H1 (cell line): Measurements from ENCODE around the gene OR1L8. TPM values are rescaled to one million over a fixed set of nuclear protein-coding genes. Genes with fewer than 3 reads are reported as not detected.

ENCODE experiments used
- CTCF ChIA-PET: fragments of 300-600 bp; sonication (Branson Sonifier 250); formaldehyde crosslinking; loops from one replicate; lab custom pipeline; 2021; ENCODE audit not compliant: partially characterized antibody; lab: Charles Lee
- POLR2A ChIA-PET: fragments of 300-600 bp; sonication (Branson Sonifier 250); formaldehyde crosslinking; loops from one replicate; lab custom pipeline; 2021; ENCODE audit warnings: inconsistent platforms; ENCODE audit not compliant: partially characterized antibody; lab: Charles Lee
- DNase-seq, 2 experiments: peaks; one replicate each; pipeline versions ENCODE4 v3.0.0 to v3.0.0-alpha.2; 2010 to 2022; ENCODE audit warnings: low spot score in 2 of 2, low read depth in 1 of 2, mixed read lengths in 1 of 2
- FAIRE-seq: peaks from 2 replicates; lab custom pipeline; 2011; peaks lifted over from hg19 to GRCh38; lab: Jason Lieb, UNC
- H2AFZ ChIP-seq: 2 replicates; pipeline ENCODE4 v1.8.1; 2012; ENCODE audit warnings: low read length, inconsistent platforms
- H2AK5ac ChIP-seq: 2 replicates; pipeline ENCODE4 v1.6.1; 2013; ENCODE audit warnings: low read depth, low read length
- H2BK120ac ChIP-seq: replicated peaks from 2 replicates; pipeline ENCODE3; 2013; ENCODE audit warnings: low read depth, low read length, inconsistent platforms
- H2BK12ac ChIP-seq: 2 replicates; pipeline ENCODE4 v1.6.1; 2013; ENCODE audit warnings: low read depth, low read length
- H2BK15ac ChIP-seq: 2 replicates; pipeline ENCODE4 v1.6.1; 2013; ENCODE audit warnings: low read length
- H2BK20ac ChIP-seq: 2 replicates; pipeline ENCODE4 v1.6.1; 2013; ENCODE audit warnings: low read length
- H2BK5ac ChIP-seq: 2 replicates; pipeline ENCODE4 v1.6.1; 2013; ENCODE audit warnings: low read depth, low read length
- H3K14ac ChIP-seq: 2 replicates; pipeline ENCODE4 v1.6.1; 2013; ENCODE audit warnings: inconsistent platforms; ENCODE audit not compliant: insufficient read length
- H3K18ac ChIP-seq: 2 replicates; pipeline ENCODE4 v1.6.1; 2013; ENCODE audit warnings: low read length; ENCODE audit errors: extremely low read depth
- H3K23ac ChIP-seq: 2 replicates; pipeline ENCODE4 v1.6.1; 2013; ENCODE audit warnings: inconsistent platforms; ENCODE audit not compliant: insufficient read length
- H3K23me2 ChIP-seq: 2 replicates; pipeline ENCODE4 v1.6.1; 2013; ENCODE audit warnings: low read depth, low read length
- H3K27ac ChIP-seq: 2 replicates; pipeline ENCODE4 v1.6.1; 2011; ENCODE audit warnings: low read depth, low read length, inconsistent platforms
- H3K27me3 ChIP-seq, 4 experiments: replicated peaks in 1 of 4; 1 replicate in 1 of 4; 2 replicates in 3 of 4; pipeline versions ENCODE4 v1.6.1 to v1.8.1; 2011 to 2013; ENCODE audit warnings: low read length in 3 of 4, mild to moderate bottlenecking in 3 of 4, inconsistent platforms in 2 of 4, mixed read lengths in 2 of 4, moderate library complexity in 1 of 4; ENCODE audit not compliant: control insufficient read depth in 3 of 4, insufficient read depth in 3 of 4; ENCODE audit errors: extremely low read depth in 1 of 4
- H3K36me3 ChIP-seq, 4 experiments: 2 replicates each; pipeline versions ENCODE4 v1.6.1 to v1.8.1; 2011 to 2013; ENCODE audit warnings: mild to moderate bottlenecking in 4 of 4, low read length in 3 of 4, moderate library complexity in 2 of 4, control low read depth in 1 of 4, inconsistent platforms in 1 of 4; ENCODE audit not compliant: insufficient read depth in 4 of 4, control insufficient read depth in 2 of 4
- H3K4ac ChIP-seq: replicated peaks from 2 replicates; pipeline ENCODE3; 2013; ENCODE audit warnings: low read length, low read depth, mixed read lengths, inconsistent platforms; ENCODE audit not compliant: insufficient read length
- H3K4me1 ChIP-seq, 4 experiments: replicated peaks in 1 of 4; 1 replicate in 1 of 4; 2 replicates in 3 of 4; pipeline versions ENCODE4 v1.6.1 to v1.8.1; 2011 to 2013; ENCODE audit warnings: low read length in 3 of 4, inconsistent platforms in 2 of 4, mixed read lengths in 1 of 4; ENCODE audit not compliant: insufficient read depth in 4 of 4, control insufficient read depth in 3 of 4
- H3K4me2 ChIP-seq, 2 experiments: 2 replicates each; pipeline versions ENCODE4 v1.6.1 to v1.8.1; 2011 to 2013; ENCODE audit warnings: low read depth in 2 of 2, low read length in 2 of 2, control low read depth in 1 of 2, inconsistent platforms in 1 of 2, mild to moderate bottlenecking in 1 of 2; ENCODE audit not compliant: insufficient read depth in 1 of 2
- H3K4me3 ChIP-seq, 4 experiments: fragments of 200-600, 300-600 bp in 1 of 4; sonication (generic), shearing (Covaris generic), sonication (Bioruptor Twin) in 1 of 4; 2 replicates each; pipeline versions ENCODE4 v1.5.1 to v1.8.1; 2011 to 2016; ENCODE audit warnings: low read length in 4 of 4, low read depth in 3 of 4, control low read depth in 2 of 4, inconsistent platforms in 2 of 4, mild to moderate bottlenecking in 2 of 4, mixed read lengths in 1 of 4, moderate library complexity in 1 of 4; ENCODE audit not compliant: insufficient read depth in 2 of 4; ENCODE audit errors: extremely low read depth in 1 of 4
- H3K56ac ChIP-seq: replicated peaks from 2 replicates; pipeline ENCODE3; 2013; ENCODE audit warnings: low read depth, mild to moderate bottlenecking, mixed read lengths, low read length, inconsistent platforms; ENCODE audit not compliant: insufficient read length
- H3K79me1 ChIP-seq: 2 replicates; pipeline ENCODE4 v1.6.1; 2013; ENCODE audit warnings: low read depth, low read length, control low read depth
- H3K79me2 ChIP-seq, 2 experiments: 2 replicates each; pipeline versions ENCODE4 v1.6.1 to v1.8.1; 2012 to 2013; ENCODE audit warnings: low read length in 2 of 2, mild to moderate bottlenecking in 2 of 2, inconsistent platforms in 1 of 2; ENCODE audit not compliant: insufficient read depth in 2 of 2, control insufficient read depth in 1 of 2
- H3K9ac ChIP-seq, 4 experiments: replicated peaks in 1 of 4; 1 replicate in 1 of 4; 2 replicates in 3 of 4; pipeline versions ENCODE4 v1.6.1 to v1.8.1; 2011 to 2013; ENCODE audit warnings: low read depth in 3 of 4, low read length in 3 of 4, control low read depth in 2 of 4, mild to moderate bottlenecking in 2 of 4, moderate library complexity in 2 of 4, inconsistent platforms in 1 of 4; ENCODE audit errors: extremely low read depth in 1 of 4
- H3K9me3 ChIP-seq, 2 experiments: 2 replicates each; pipeline versions ENCODE4 v1.6.1 to v1.8.1; 2012 to 2013; ENCODE audit warnings: mild to moderate bottlenecking in 2 of 2, moderate library complexity in 2 of 2, control low read depth in 1 of 2, inconsistent platforms in 1 of 2, low read depth in 1 of 2, low read length in 1 of 2, mixed read lengths in 1 of 2; ENCODE audit not compliant: insufficient read depth in 2 of 2
- H4K20me1 ChIP-seq, 2 experiments: replicated peaks in 1 of 2; 2 replicates each; pipeline versions ENCODE3 to v1.8.1; 2011 to 2013; ENCODE audit warnings: inconsistent platforms in 2 of 2, low read length in 2 of 2, mild to moderate bottlenecking in 1 of 2; ENCODE audit not compliant: insufficient read depth in 2 of 2, control insufficient read depth in 1 of 2
- H4K5ac ChIP-seq: 2 replicates; pipeline ENCODE4 v1.6.1; 2013; ENCODE audit warnings: low read length, low read depth, mixed read lengths, inconsistent platforms; ENCODE audit not compliant: insufficient read length
- H4K8ac ChIP-seq: 2 replicates; pipeline ENCODE4 v1.8.0; 2013; ENCODE audit warnings: mild to moderate bottlenecking, moderate library complexity, low read length, inconsistent platforms; ENCODE audit not compliant: insufficient read depth; ENCODE audit errors: extremely low read depth
- H4K91ac ChIP-seq: replicated peaks from 2 replicates; pipeline ENCODE3; 2013; ENCODE audit warnings: low read length, mixed read lengths, inconsistent platforms; ENCODE audit not compliant: insufficient read length
- EGR1 ChIP-seq: IDR thresholded peaks from 2 replicates; pipeline ENCODE4 v1.6.1; 2011; ENCODE audit warnings: low read depth, low read length, borderline replicate concordance
- WGBS, 2 experiments: shearing (Covaris generic) in 1 of 2; methylation state at CpG; one replicate each; pipeline versions ENCODE4 v1.1.6 to v1.1.7; 2013 to 2015; ENCODE audit warnings: low lambda C conversion rate in 2 of 2, mixed read lengths in 2 of 2, inconsistent platforms in 1 of 2, low coverage in 1 of 2, missing lambda C conversion rate in 1 of 2; ENCODE audit not compliant: insufficient replicate concordance in 2 of 2, insufficient coverage in 1 of 2, insufficient read length in 1 of 2; ENCODE audit errors: extremely low coverage in 1 of 2, missing lambda C conversion rate in 1 of 2; 5-methylcytosine and 5-hydroxymethylcytosine counted together
- polyA plus RNA-seq, 7 experiments: library from polyadenylated mRNA; depleted of rRNA in 3 of 7; stranded (reverse) in 5 of 7; unstranded in 2 of 7; fragments of >200 nt in 5 of 7; fragments of 200-250 nt in 2 of 7; gene quantifications; 1 replicate in 5 of 7; 2 replicates in 1 of 7; 4 replicates in 1 of 7; pipeline versions ENCODE4 v1.2.1 to v1.2.3, GENCODE V29; 2011 to 2013; ENCODE audit warnings: missing spikeins in 2 of 7, mixed read lengths in 2 of 7
- total RNA-seq: library from RNA; stranded (reverse); fragmentation: NEBNext Ultra II Directional; extraction: Animal tissue kit (Norgen Biotek cat#: 25700); gene quantifications from 2 replicates; pipeline ENCODE4 v1.2.1, GENCODE V29; 2021

OR1L8 gene
- total and polyA plus RNA-seq, 2 of the 8 experiments (the other 6 are each of a cell fraction or from before 2014, with no cell fraction given): not detected

DNA sequence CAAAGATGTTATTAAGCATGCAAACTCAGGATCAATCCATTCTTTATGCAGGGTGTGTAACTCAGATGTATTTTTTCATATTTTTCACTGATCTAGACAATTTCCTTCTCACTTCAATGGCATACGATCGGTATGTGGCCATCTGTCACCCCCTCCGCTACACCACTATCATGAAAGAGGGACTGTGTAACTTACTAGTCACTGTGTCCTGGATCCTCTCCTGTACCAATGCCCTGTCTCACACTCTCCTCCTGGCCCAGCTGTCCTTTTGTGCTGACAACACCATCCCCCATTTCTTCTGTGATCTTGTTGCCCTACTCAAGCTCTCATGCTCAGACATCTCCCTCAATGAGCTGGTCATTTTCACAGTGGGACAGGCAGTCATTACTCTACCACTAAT lies 63.8 kb downstream of the OR1L8 start:
- H3K23me2 ChIP-seq: no peaks in the 10 kb centered on the region; the same call in 1 of the 2 replicates
- no peaks in the 10 kb centered on the region for H3K79me1 ChIP-seq
- H4K91ac ChIP-seq: no peak overlapping the region
- H4K8ac ChIP-seq: no peak overlapping the region
- no peak overlapping the region for H3K56ac ChIP-seq
- no peak overlapping the region for H3K4me2 ChIP-seq
- ChIA-PET POLR2A (no interaction called here), CTCF (no interaction called here)
- H2BK12ac ChIP-seq: no peak overlapping the region
- no peaks in the 10 kb centered on the region for H4K20me1 ChIP-seq
- no peak overlapping the region for H2AK5ac ChIP-seq
- H3K4ac ChIP-seq: no peak overlapping the region
- no peak for TF ChIP-seq EGR1
- H3K9me3 ChIP-seq: peaks cover 65 to 83% of the 10 kb centered on the region in 2 experiments
- H2AFZ ChIP-seq: no peak overlapping the region
- H2BK5ac ChIP-seq: no peak overlapping the region
- FAIRE-seq: no peak
- H3K79me2 ChIP-seq: no peaks in the 10 kb centered on the region
- no peak overlapping the region for H3K4me3 ChIP-seq
- H3K36me3 ChIP-seq: no peaks in the 10 kb centered on the region; a peak in 2 of 8 replicates
- no peak overlapping the region for H3K14ac ChIP-seq
- H3K4me1 ChIP-seq: no peaks in the 10 kb centered on the region
- H3K23ac ChIP-seq: no peak overlapping the region
- H3K27me3 ChIP-seq: no peaks in the 10 kb centered on the region
- H2BK20ac ChIP-seq: no peak overlapping the region
- DNase-seq: no peak
- no peak overlapping the region for H4K5ac ChIP-seq
- no peak overlapping the region for H2BK15ac ChIP-seq
- WGBS, 2 experiments: 79% methylated on average over 3 of the region's 3 CpGs; no CpG with 5 or more reads in 1 of the 2 experiments
- H3K27ac ChIP-seq: no peak overlapping the region
- H3K18ac ChIP-seq: no peak overlapping the region
- no peak overlapping the region for H3K9ac ChIP-seq
- H2BK120ac ChIP-seq: no peak overlapping the region
